Ascending aorta (tissue), 2 donors: ENCODE results near the gene PTPRK. TPM values are rescaled to one million over a fixed set of nuclear protein-coding genes. Genes with fewer than 3 reads are reported as not detected.

Source experiments
- DNase-seq, 2 donors: peaks; one replicate each; pipeline ENCODE4 v3.0.0-alpha.2; 2019; ENCODE audit warnings: low spot score in 2 of 2
- H3K27ac ChIP-seq, 2 donors: fragments of 200-600 bp; sonication (generic); one replicate each; pipeline ENCODE4 v1.5.1; 2016 to 2017; ENCODE audit warnings: mild to moderate bottlenecking in 1 of 2
- H3K27me3 ChIP-seq: fragments of 200-600 bp; sonication (generic); one replicate; pipeline ENCODE4 v1.5.1; 2017
- H3K36me3 ChIP-seq, 2 donors: fragments of 200-600 bp; sonication (generic); one replicate each; pipeline ENCODE4 v1.5.1; 2016
- H3K4me1 ChIP-seq, 2 donors: fragments of 200-600 bp; sonication (generic); one replicate each; pipeline ENCODE4 v1.5.1; 2016 to 2017; ENCODE audit warnings: mild to moderate bottlenecking in 1 of 2
- H3K4me3 ChIP-seq, 2 donors: fragments of 200-600 bp; sonication (generic); one replicate each; pipeline ENCODE4 v1.5.1; 2016 to 2017; ENCODE audit warnings: mild to moderate bottlenecking in 1 of 2
- H3K9me3 ChIP-seq, 2 donors: fragments of 200-600 bp; sonication (generic); one replicate each; pipeline ENCODE4 v1.5.1; 2016
- CTCF ChIP-seq, 3 experiments: fragments of 200-600 bp in 2 of 3; fragments of 450-650 bp in 1 of 3; sonication (generic) in 2 of 3; IDR thresholded peaks; one replicate each; pipeline ENCODE4 v1.5.1; 2016 to 2019; ENCODE audit warnings: antibody characterized with exemption in 3 of 3, mild to moderate bottlenecking in 1 of 3, moderate library complexity in 1 of 3
- intact Hi-C: fragments of 100-400 bp; cut with DNase I; formaldehyde crosslinking; loops from one replicate; pipeline ENCODE4 v1.15.1; 2023
- total RNA-seq: library from RNA; depleted of rRNA; stranded (reverse); fragments of >200 nt; gene quantifications from one replicate; pipeline ENCODE4 v1.1.0, GENCODE V29; 2016

The PTPRK gene
- total RNA-seq, 1 donor from 2014 or later, result 73.1 TPM

- intact Hi-C loops, result no loop called here
- no peaks in the 10 kb centered on the region for H3K27me3 ChIP-seq
These were observed 268.7 kb downstream of the PTPRK start for GRCh38 chr6:128251445-128252340.

GRCh38 chr6:128250370-128251070 lies 269.9 kb downstream of the PTPRK start:
- Histone ChIP-seq H3K9me3 (no peaks in the 10 kb centered on the region), H3K27ac (no peak overlapping the region), H3K4me1 (no peaks in the 10 kb centered on the region), H3K36me3 (no peaks in the 10 kb centered on the region), H3K27me3 (no peaks in the 10 kb centered on the region), H3K4me3 (no peak overlapping the region)
- no peak for TF ChIP-seq CTCF (IDR thresholded peaks at IDR 0.05)
- DNase-seq, result no peak
- intact Hi-C loops, result no loop called here

More at GRCh38 chr6:128251445-128252340, 268.7 kb downstream of the PTPRK start:
- no peak overlapping the region for H3K27ac ChIP-seq
- H3K9me3 ChIP-seq, result no peaks in the 10 kb centered on the region
- H3K36me3 ChIP-seq, result no peaks in the 10 kb centered on the region
- no peak for DNase-seq
- no peak for TF ChIP-seq CTCF (IDR thresholded peaks at IDR 0.05)
- H3K4me1 ChIP-seq, result no peaks in the 10 kb centered on the region
- no peak overlapping the region for H3K4me3 ChIP-seq

GRCh38 chr6:128249429-128249828 lies 271.0 kb downstream of the PTPRK start:
- H3K4me3 ChIP-seq, result no peak overlapping the region
- H3K27me3 ChIP-seq, result no peaks in the 10 kb centered on the region
- no peak for TF ChIP-seq CTCF (IDR thresholded peaks at IDR 0.05)
- no peaks in the 10 kb centered on the region for H3K4me1 ChIP-seq
- no peak overlapping the region for H3K27ac ChIP-seq
- H3K9me3 ChIP-seq, result no peaks in the 10 kb centered on the region
- H3K36me3 ChIP-seq, result no peaks in the 10 kb centered on the region
- DNase-seq, result no peak
- intact Hi-C loops, result no loop called here

- no peaks in the 10 kb centered on the region for H3K9me3 ChIP-seq
- intact Hi-C loops, result no loop called here
- H3K4me3 ChIP-seq, result no peak overlapping the region
- TF ChIP-seq CTCF (IDR thresholded peaks at IDR 0.05), result no peak
- H3K27me3 ChIP-seq, result no peaks in the 10 kb centered on the region
- DNase-seq, result no peak
- no peaks in the 10 kb centered on the region for H3K36me3 ChIP-seq
- H3K4me1 ChIP-seq, result no peaks in the 10 kb centered on the region
- H3K27ac ChIP-seq, result no peak overlapping the region
These were observed 273.7 kb downstream of the PTPRK start for GRCh38 chr6:128246472-128247260.

GRCh38 chr6:128244751-128245405 lies 275.5 kb downstream of the PTPRK start:
- intact Hi-C loops, result no loop called here
- no peaks in the 10 kb centered on the region for H3K36me3 ChIP-seq

More at GRCh38 chr6:128244751-128245405, 275.5 kb downstream of the PTPRK start:
- no peak for TF ChIP-seq CTCF (IDR thresholded peaks at IDR 0.05)
- DNase-seq, result no peak
- Histone ChIP-seq H3K4me3 (no peak overlapping the region), H3K27me3 (no peaks in the 10 kb centered on the region), H3K4me1 (peaks cover 3% of the 10 kb centered on the region in 2 donors), H3K9me3 (no peaks in the 10 kb centered on the region), H3K27ac (no peak overlapping the region)
